BLaER1 (cell line): ENCODE results near the gene COL20A1.

Experiments used
- H3K27ac ChIP-seq: shearing (Covaris generic); formaldehyde crosslinking; 2 replicates; pipeline ENCODE4 v1.8.1; 2022
- H3K27me3 ChIP-seq: shearing (Covaris generic); formaldehyde crosslinking; 2 replicates; pipeline ENCODE4 v1.8.1; 2022
- H3K36me3 ChIP-seq: shearing (Covaris generic); formaldehyde crosslinking; 2 replicates; pipeline ENCODE4 v1.8.1; 2022
- H3K4me1 ChIP-seq: shearing (Covaris generic); formaldehyde crosslinking; 2 replicates; pipeline ENCODE4 v1.8.1; 2022
- H3K4me2 ChIP-seq: shearing (Covaris generic); formaldehyde crosslinking; 2 replicates; pipeline ENCODE4 v1.8.1; 2022
- H3K4me3 ChIP-seq: shearing (Covaris generic); formaldehyde crosslinking; 2 replicates; pipeline ENCODE4 v1.8.1; 2022
- H3K9ac ChIP-seq: shearing (Covaris generic); formaldehyde crosslinking; 2 replicates; pipeline ENCODE4 v1.8.1; 2022
- H3K9me3 ChIP-seq: shearing (Covaris generic); formaldehyde crosslinking; 2 replicates; pipeline ENCODE4 v1.8.1; 2022
- H4K20me1 ChIP-seq: shearing (Covaris generic); formaldehyde crosslinking; 2 replicates; pipeline ENCODE4 v1.8.1; 2022
- Cebpa-rat ChIP-seq: shearing (Covaris generic); IDR thresholded peaks from 2 replicates; pipeline ENCODE4 v1.8.1; 2022

COL20A1 gene

GRCh38 chr20:63315731-63316491 lies 22.9 kb downstream of the COL20A1 start:
- Histone ChIP-seq H3K27ac (no peak overlapping the region), H3K4me1 (peaks cover 33% of the 10 kb centered on the region), H3K9ac (no peak overlapping the region), H3K9me3 (no peaks in the 10 kb centered on the region), H3K27me3 (no peaks in the 10 kb centered on the region), H3K36me3 (no peaks in the 10 kb centered on the region), H3K4me3 (no peak overlapping the region), H3K4me2 (no peak overlapping the region), H4K20me1 (no peaks in the 10 kb centered on the region)
- TF ChIP-seq Cebpa-rat: no peak

GRCh38 chr20:63316502-63316921 lies 23.5 kb downstream of the COL20A1 start:
- H3K36me3 ChIP-seq: no peaks in the 10 kb centered on the region
- no peak overlapping the region for H3K9ac ChIP-seq
- no peaks in the 10 kb centered on the region for H3K9me3 ChIP-seq
- TF ChIP-seq Cebpa-rat: no peak
- no peaks in the 10 kb centered on the region for H4K20me1 ChIP-seq
- H3K27ac ChIP-seq: no peak overlapping the region
- no peak overlapping the region for H3K4me2 ChIP-seq
- H3K4me1 ChIP-seq: peaks cover 27% of the 10 kb centered on the region
- H3K27me3 ChIP-seq: no peaks in the 10 kb centered on the region
- no peak overlapping the region for H3K4me3 ChIP-seq

- no peak overlapping the region for H3K4me3 ChIP-seq
- H3K9me3 ChIP-seq: no peaks in the 10 kb centered on the region
- no peak overlapping the region for H3K4me2 ChIP-seq
- no peaks in the 10 kb centered on the region for H3K36me3 ChIP-seq
- H3K27me3 ChIP-seq: no peaks in the 10 kb centered on the region
- no peaks in the 10 kb centered on the region for H4K20me1 ChIP-seq
- TF ChIP-seq Cebpa-rat: no peak
- H3K27ac ChIP-seq: no peak overlapping the region
- no peak overlapping the region for H3K9ac ChIP-seq
- H3K4me1 ChIP-seq: peaks cover 21% of the 10 kb centered on the region
Observed at GRCh38 chr20:63317061-63317460, 24.1 kb downstream of the COL20A1 start.

GRCh38 chr20:63317601-63318291 lies 24.8 kb downstream of the COL20A1 start:
- Histone ChIP-seq H3K4me1 (peaks cover 14% of the 10 kb centered on the region), H3K36me3 (no peaks in the 10 kb centered on the region), H3K4me3 (no peak overlapping the region), H3K9ac (no peak overlapping the region), H3K9me3 (no peaks in the 10 kb centered on the region), H4K20me1 (no peaks in the 10 kb centered on the region), H3K27ac (no peak overlapping the region), H3K27me3 (no peaks in the 10 kb centered on the region), H3K4me2 (no peak overlapping the region)
- no peak for TF ChIP-seq Cebpa-rat

GRCh38 chr20:63318391-63319163 lies 25.6 kb downstream of the COL20A1 start:
- H3K9ac ChIP-seq: no peak overlapping the region
- H3K9me3 ChIP-seq: no peaks in the 10 kb centered on the region
- no peaks in the 10 kb centered on the region for H4K20me1 ChIP-seq
- no peaks in the 10 kb centered on the region for H3K27me3 ChIP-seq
- no peak overlapping the region for H3K4me3 ChIP-seq
- H3K4me2 ChIP-seq: no peak overlapping the region
- H3K4me1 ChIP-seq: peaks cover 6% of the 10 kb centered on the region; the same call in 1 of the 2 replicates
- no peak overlapping the region for H3K27ac ChIP-seq
- H3K36me3 ChIP-seq: no peaks in the 10 kb centered on the region
- TF ChIP-seq Cebpa-rat: no peak

GRCh38 chr20:63319164-63320040 lies 26.4 kb downstream of the COL20A1 start:
- H3K9ac ChIP-seq: no peak overlapping the region
- H3K27me3 ChIP-seq: no peaks in the 10 kb centered on the region
- H4K20me1 ChIP-seq: no peaks in the 10 kb centered on the region
- no peaks in the 10 kb centered on the region for H3K36me3 ChIP-seq
- H3K4me1 ChIP-seq: no peaks in the 10 kb centered on the region
- H3K4me2 ChIP-seq: no peak overlapping the region
- no peak overlapping the region for H3K4me3 ChIP-seq
- no peaks in the 10 kb centered on the region for H3K9me3 ChIP-seq
- no peak overlapping the region for H3K27ac ChIP-seq
- TF ChIP-seq Cebpa-rat: no peak

GRCh38 chr20:63320041-63320511 lies 27.1 kb downstream of the COL20A1 start:
- no peak overlapping the region for H3K4me3 ChIP-seq
- no peaks in the 10 kb centered on the region for H4K20me1 ChIP-seq
- H3K27me3 ChIP-seq: no peaks in the 10 kb centered on the region
- no peak for TF ChIP-seq Cebpa-rat
- no peaks in the 10 kb centered on the region for H3K9me3 ChIP-seq
- H3K4me1 ChIP-seq: peaks cover 1% of the 10 kb centered on the region; the same call in 1 of the 2 replicates
- no peak overlapping the region for H3K9ac ChIP-seq
- no peak overlapping the region for H3K4me2 ChIP-seq
- H3K36me3 ChIP-seq: no peaks in the 10 kb centered on the region
- H3K27ac ChIP-seq: no peak overlapping the region

GRCh38 chr20:63320616-63321147 lies 27.7 kb downstream of the COL20A1 start:
- no peak overlapping the region for H3K4me2 ChIP-seq
- no peaks in the 10 kb centered on the region for H3K9me3 ChIP-seq
- no peak overlapping the region for H3K4me3 ChIP-seq
- H3K4me1 ChIP-seq: peaks cover 7% of the 10 kb centered on the region
- H3K27me3 ChIP-seq: no peaks in the 10 kb centered on the region
- no peak for TF ChIP-seq Cebpa-rat
- no peak overlapping the region for H3K27ac ChIP-seq
- H3K9ac ChIP-seq: no peak overlapping the region
- H4K20me1 ChIP-seq: no peaks in the 10 kb centered on the region
- no peaks in the 10 kb centered on the region for H3K36me3 ChIP-seq
